Measurements from ENCODE around the gene COX14. TPM values are rescaled to one million over a fixed set of nuclear protein-coding genes. Genes with fewer than 3 reads are reported as not detected.

Gene COX14
- polyA plus RNA-seq, 1 donor (not counting 4 experiments of a cell fraction or from before 2014, with no cell fraction given), result 96.6 TPM

DNA sequence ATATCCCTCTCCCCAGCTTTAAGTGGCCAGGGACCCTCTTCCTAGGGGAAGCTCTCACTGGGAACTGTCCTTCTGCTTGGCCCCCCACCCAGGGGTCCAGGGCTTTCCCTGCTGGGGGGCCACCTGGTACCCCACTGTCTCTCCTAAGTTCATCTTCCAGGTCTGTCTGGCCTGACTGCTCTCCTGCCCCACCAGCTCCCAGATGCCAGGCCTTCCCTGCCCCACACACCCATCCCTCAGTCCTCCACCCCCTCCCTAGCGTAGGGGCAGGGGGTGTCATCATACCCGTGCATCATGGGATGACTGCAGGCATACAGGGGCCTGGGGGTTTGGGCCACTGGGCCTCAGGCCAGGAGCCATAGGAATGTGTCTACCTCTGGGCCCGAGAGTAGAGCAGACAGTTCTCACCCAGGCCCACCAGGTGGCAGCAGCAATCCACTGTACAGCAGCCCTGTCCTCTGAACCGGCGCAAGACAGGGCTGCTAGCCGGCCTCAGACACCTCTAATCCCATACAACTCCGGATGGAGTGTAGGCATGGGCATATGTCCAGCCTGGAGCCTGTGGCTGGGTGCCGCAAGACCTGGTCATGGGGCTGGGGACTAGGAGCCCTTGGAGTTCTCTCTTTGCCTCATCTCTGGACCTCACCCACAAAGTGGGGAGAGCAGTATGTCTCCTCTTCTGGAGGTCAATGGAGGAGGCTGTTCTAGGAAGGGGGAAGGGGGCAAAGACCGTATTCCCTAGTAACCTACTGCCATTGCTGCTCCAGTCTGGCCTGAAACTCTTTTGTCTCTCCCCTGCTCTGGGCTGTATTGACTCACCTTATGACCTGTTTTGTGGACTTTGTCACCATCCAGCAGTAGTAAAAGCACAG, 36.9 kb upstream of the COX14 start:
- no peaks in the 10 kb centered on the region for H3K9me3 ChIP-seq (ENCODE audit: control insufficient read depth, low read depth, low read length)
- TF ChIP-seq EZH2 (IDR thresholded peaks at IDR 0.05; ENCODE audit: low read length), result no peak
- TF ChIP-seq, protein P1, sequence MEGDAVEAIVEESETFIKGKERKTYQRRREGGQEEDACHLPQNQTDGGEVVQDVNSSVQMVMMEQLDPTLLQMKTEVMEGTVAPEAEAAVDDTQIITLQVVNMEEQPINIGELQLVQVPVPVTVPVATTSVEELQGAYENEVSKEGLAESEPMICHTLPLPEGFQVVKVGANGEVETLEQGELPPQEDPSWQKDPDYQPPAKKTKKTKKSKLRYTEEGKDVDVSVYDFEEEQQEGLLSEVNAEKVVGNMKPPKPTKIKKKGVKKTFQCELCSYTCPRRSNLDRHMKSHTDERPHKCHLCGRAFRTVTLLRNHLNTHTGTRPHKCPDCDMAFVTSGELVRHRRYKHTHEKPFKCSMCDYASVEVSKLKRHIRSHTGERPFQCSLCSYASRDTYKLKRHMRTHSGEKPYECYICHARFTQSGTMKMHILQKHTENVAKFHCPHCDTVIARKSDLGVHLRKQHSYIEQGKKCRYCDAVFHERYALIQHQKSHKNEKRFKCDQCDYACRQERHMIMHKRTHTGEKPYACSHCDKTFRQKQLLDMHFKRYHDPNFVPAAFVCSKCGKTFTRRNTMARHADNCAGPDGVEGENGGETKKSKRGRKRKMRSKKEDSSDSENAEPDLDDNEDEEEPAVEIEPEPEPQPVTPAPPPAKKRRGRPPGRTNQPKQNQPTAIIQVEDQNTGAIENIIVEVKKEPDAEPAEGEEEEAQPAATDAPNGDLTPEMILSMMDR (optimal IDR thresholded peaks at IDR 0.05 in 1 of 3, IDR thresholded peaks at IDR 0.05 in 1 of 3, conservative IDR thresholded peaks at IDR 0.05 in 1 of 3; ENCODE audit: extremely low read depth in 1 of 3, insufficient read depth in 2 of 3, low read length in 3 of 3), result peak; percentile 89 to 97 (median 95)
- no peak for DNase-seq (ENCODE audit: low read depth, low spot score)
- dilution Hi-C loops (cut with MboI; ENCODE audit: extremely low pct_ligation_motif_present, low sequenced_read_pairs), result loop anchor here (25.0 kb wide), 1 partner anchor 213 kb away; no protein-coding TSS in a partner anchor
- H3K9me1 ChIP-seq (ENCODE audit: control insufficient read depth, extremely low read depth, insufficient read depth, low read length), result no peaks in the 10 kb centered on the region
- H2AFZ ChIP-seq (ENCODE audit: control insufficient read depth, low read length), result no peak overlapping the region
- H3K9ac ChIP-seq (ENCODE audit: control insufficient read depth, extremely low read depth, insufficient read depth, low read length), result no peak overlapping the region
- peak; percentile 61 for FAIRE-seq
- H3K4me1 ChIP-seq (ENCODE audit: control insufficient read depth, extremely low read depth, insufficient read depth, low read length), result peaks cover 7% of the 10 kb centered on the region
- no peaks in the 10 kb centered on the region for H3K36me3 ChIP-seq (ENCODE audit: control insufficient read depth in 2 of 2, extremely low read depth in 1 of 2, insufficient read depth in 2 of 2, low read length in 2 of 2)
- H3K4me2 ChIP-seq (ENCODE audit: control insufficient read depth, extremely low read depth, insufficient read depth, low read depth, low read length), result no peak overlapping the region
- no peak overlapping the region for H3K4me3 ChIP-seq (ENCODE audit: control insufficient read depth in 2 of 3, extremely low read depth in 1 of 3, insufficient read depth in 2 of 3, low read depth in 1 of 3, low read length in 3 of 3)
- no peaks in the 10 kb centered on the region for H4K20me1 ChIP-seq (ENCODE audit: control insufficient read depth, extremely low read depth, insufficient read depth, low read length)
- no peaks in the 10 kb centered on the region for H3K27me3 ChIP-seq (ENCODE audit: control insufficient read depth, extremely low read depth, insufficient read depth, low read length)
- no peak overlapping the region for H3K27ac ChIP-seq (ENCODE audit: control insufficient read depth, insufficient read depth, low read length)
- H3K79me2 ChIP-seq (ENCODE audit: control insufficient read depth, insufficient read depth, low read length), result no peaks in the 10 kb centered on the region

DNA sequence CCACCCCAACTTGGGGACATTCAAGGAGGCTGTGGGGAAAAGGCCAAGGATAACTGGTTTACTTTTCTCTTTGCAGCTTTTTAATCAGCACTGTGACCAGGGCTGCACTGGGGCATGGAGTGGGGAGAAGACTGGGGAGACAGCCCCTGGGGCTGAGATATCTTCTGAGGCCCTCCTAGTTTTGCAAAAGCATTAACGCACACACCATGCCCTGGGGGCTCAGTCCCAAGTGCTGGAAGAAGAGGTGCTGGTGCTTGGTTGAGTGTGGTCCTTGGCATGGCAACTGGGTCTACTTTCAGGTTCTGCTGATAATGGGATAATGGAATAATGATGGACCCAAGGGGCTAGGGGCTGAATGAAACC, 36.2 kb upstream of the COX14 start:
- TF ChIP-seq, protein P1 (optimal IDR thresholded peaks at IDR 0.05 in 1 of 3, IDR thresholded peaks at IDR 0.05 in 1 of 3, conservative IDR thresholded peaks at IDR 0.05 in 1 of 3; ENCODE audit: extremely low read depth in 1 of 3, insufficient read depth in 2 of 3, low read length in 3 of 3), result no peak
- no peak for TF ChIP-seq EZH2 (IDR thresholded peaks at IDR 0.05; ENCODE audit: low read length)
- dilution Hi-C loops (cut with MboI; ENCODE audit: extremely low pct_ligation_motif_present, low sequenced_read_pairs), result no loop called here
- H3K27ac ChIP-seq (ENCODE audit: control insufficient read depth, insufficient read depth, low read length), result no peak overlapping the region

More for the DNA sequence above, 36.2 kb upstream of the COX14 start:
- H3K4me1 ChIP-seq (ENCODE audit: control insufficient read depth, extremely low read depth, insufficient read depth, low read length), result peaks cover 4% of the 10 kb centered on the region
- H3K9ac ChIP-seq (ENCODE audit: control insufficient read depth, extremely low read depth, insufficient read depth, low read length), result no peak overlapping the region
- FAIRE-seq (no peak), DNase-seq (ENCODE audit: low read depth, low spot score) (no peak)
- no peaks in the 10 kb centered on the region for H3K9me1 ChIP-seq (ENCODE audit: control insufficient read depth, extremely low read depth, insufficient read depth, low read length)
- no peaks in the 10 kb centered on the region for H3K27me3 ChIP-seq (ENCODE audit: control insufficient read depth, extremely low read depth, insufficient read depth, low read length)
- no peak overlapping the region for H3K4me3 ChIP-seq (ENCODE audit: control insufficient read depth in 2 of 3, extremely low read depth in 1 of 3, insufficient read depth in 2 of 3, low read depth in 1 of 3, low read length in 3 of 3)
- H4K20me1 ChIP-seq (ENCODE audit: control insufficient read depth, extremely low read depth, insufficient read depth, low read length), result no peaks in the 10 kb centered on the region
- no peaks in the 10 kb centered on the region for H3K79me2 ChIP-seq (ENCODE audit: control insufficient read depth, insufficient read depth, low read length)
- H3K9me3 ChIP-seq (ENCODE audit: control insufficient read depth, low read depth, low read length), result no peaks in the 10 kb centered on the region
- no peaks in the 10 kb centered on the region for H3K36me3 ChIP-seq (ENCODE audit: control insufficient read depth in 2 of 2, extremely low read depth in 1 of 2, insufficient read depth in 2 of 2, low read length in 2 of 2)
- no peak overlapping the region for H2AFZ ChIP-seq (ENCODE audit: control insufficient read depth, low read length)
- no peak overlapping the region for H3K4me2 ChIP-seq (ENCODE audit: control insufficient read depth, extremely low read depth, insufficient read depth, low read depth, low read length)
